Measurements from ENCODE around the gene PPARGC1A.

Gene PPARGC1A

DNA sequence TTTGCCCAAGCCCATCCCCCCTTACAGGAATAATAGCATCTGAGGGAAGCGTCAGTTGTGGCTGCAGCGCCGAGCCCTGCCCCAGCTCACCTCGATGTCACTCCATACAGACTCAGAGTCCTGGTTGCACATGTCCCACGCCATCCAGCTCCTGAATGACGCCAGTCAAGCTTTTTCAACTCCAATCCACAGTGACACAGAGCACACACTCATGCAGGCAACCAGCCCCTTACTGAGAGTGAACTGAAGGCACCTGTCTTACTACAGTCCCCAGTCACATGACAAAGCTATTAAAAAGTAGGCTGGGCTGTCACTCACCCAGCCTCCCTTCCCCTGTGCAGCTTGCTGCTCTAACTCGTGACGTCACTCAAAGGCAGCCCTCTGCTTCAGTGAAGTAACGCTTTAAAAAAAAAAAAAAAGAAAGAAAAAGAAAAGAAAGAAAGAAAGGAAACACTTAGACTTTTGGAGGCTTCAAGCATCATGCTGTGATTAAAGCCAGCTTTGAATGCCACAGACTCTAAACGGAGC lies at the start of gene PPARGC1A:
PPARGC1A (minus strand) TSS at position 234 of the 528 bp plus-strand sequence; CDS start at position 144, 90 bp downstream.
- no peak for DNase-seq

GRCh38 chr4:23938796-23939195 lies 48.9 kb upstream of the PPARGC1A start:
- no peak for DNase-seq

GRCh38 chr4:23937173-23937572 lies 47.3 kb upstream of the PPARGC1A start:
- DNase-seq = no peak

- no peak for DNase-seq
Observed at GRCh38 chr4:23934915-23935314, 45.1 kb upstream of the PPARGC1A start.

DNA sequence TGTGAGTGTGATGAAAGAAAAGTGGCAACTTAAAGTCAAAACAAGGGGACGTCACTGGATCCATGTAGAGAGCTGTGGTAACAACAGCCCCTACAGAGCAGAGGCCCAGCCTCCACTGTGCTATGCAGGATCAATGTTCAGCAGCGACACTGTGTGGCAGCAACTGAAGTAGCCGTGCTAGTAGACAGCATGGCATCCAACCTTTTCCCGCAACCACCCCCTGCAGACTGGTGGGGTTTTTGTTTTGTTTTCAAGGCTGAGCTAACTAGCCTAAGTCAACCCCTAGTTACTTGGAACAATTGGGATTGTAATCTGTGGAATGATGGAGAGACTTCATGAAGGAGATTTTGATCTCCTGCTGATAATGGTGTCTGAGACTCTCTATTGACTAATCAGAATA lies 44.4 kb upstream of the PPARGC1A start:
- DNase-seq = no peak

GRCh38 chr4:23932901-23933308 lies 43.1 kb upstream of the PPARGC1A start:
- no peak for DNase-seq

DNA sequence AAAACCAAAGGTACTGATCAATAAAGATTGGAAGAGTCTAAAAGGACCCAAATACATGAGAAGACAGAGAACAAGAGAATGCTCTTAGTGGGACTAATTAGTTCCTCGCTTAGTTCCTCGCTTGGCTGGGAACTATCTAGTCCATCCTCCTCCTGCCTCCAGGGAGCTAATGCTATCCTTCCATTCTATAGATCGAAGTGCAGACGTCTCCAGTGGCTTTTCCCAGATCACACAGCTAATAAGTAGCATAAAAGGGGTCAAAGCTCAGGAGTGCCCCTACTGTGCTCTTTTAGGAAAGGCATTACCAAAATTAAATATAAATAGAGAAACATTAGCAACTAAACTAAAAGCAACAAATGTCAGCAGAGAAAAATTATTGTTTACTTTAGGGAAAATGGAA lies 42.3 kb upstream of the PPARGC1A start:
- DNase-seq = no peak

GRCh38 chr4:23931489-23931830 lies 41.6 kb upstream of the PPARGC1A start:
- DNase-seq = no peak

- no peak for DNase-seq
Observed at GRCh38 chr4:23930750-23931488, 41.1 kb upstream of the PPARGC1A start.

GRCh38 chr4:23929248-23929647 lies 39.4 kb upstream of the PPARGC1A start:
- DNase-seq = no peak

- no peak for DNase-seq
Observed at GRCh38 chr4:23924556-23924955, 34.7 kb upstream of the PPARGC1A start.

- DNase-seq = no peak
Observed at GRCh38 chr4:23923840-23924239, 34.0 kb upstream of the PPARGC1A start.

DNA sequence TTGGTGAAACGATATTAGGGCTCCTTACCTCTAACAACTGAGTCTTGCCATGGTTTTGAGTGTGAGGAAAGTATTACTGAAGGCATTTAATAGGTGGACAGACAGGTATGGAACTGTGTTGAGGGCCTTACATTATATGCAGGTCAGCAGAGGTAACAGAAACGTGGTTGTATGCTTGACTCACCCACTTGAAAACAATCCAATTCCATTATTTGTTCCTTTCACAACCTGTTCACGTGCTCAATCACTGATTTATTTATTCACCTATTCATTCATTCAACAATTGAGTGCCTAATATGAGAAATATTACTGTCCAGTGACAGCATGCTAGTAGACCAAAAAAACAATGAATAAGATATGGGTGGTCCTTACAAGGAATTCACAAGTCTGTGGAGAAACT lies 33.3 kb upstream of the PPARGC1A start:
- DNase-seq = no peak

DNA sequence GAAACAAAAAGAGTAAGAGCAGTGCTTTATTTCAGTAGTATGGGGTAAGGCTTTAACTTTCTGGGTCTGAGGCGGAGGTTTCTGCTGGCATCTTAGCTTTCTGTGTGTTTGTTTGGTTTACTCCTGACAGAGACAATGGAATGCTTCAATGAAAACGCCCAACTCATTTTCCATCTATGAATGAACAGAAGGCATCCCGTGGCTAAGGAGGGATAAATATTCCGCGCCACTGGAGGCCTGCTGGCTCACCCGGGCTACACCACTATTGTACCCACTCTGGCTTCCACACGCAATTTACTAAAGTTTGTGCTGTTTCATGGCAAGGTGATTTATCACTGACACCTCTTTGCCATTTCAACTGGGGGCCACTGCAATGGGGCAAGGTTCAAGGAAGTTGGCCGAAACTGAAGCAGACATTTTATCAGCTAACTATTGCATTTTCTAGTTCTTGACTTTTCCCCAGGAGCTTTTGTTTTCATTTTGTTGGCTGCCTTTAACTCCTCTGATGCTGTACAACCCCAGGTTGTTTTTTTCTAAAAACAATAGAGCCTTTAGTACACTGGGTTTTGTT lies 32.8 kb upstream of the PPARGC1A start:
- no peak for DNase-seq

DNA sequence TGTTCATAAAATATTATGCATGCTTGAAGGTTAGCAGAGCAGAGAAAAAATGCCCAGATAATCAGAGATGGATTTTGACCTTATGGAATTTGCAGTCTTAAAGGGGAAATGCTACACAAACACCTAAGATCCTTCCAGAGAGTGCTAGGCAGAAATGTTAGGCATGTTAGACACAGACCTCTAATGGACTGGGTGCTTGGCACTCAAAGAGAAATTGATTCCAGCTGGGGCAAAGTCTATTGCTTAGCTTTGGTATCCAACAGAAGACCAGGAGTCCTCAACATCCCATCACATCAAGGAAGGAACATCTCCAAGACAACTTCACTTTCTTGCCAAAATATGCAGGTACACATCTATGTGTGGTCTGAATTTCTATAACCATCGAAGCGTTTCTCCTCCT lies 32.2 kb upstream of the PPARGC1A start:
- no peak for DNase-seq

DNA sequence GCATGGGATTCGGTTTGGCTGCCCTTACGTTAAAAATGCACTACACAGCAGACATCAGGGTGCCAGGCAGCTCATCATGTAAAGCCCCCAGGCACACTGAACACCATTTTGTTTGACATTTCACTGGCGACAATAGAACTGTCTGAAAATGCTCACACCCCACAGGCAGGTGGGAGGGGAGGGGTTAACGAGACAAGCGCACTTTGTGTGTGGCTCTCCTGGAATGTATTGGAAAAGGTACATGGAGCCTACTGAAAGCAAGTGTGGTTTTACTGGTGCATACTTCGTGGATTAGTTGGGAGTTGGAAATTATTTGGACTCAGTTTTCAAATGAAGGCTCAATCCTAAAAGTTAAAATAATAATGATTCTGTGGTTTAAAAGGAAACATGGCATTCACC lies 31.6 kb upstream of the PPARGC1A start:
- DNase-seq = no peak

DNA sequence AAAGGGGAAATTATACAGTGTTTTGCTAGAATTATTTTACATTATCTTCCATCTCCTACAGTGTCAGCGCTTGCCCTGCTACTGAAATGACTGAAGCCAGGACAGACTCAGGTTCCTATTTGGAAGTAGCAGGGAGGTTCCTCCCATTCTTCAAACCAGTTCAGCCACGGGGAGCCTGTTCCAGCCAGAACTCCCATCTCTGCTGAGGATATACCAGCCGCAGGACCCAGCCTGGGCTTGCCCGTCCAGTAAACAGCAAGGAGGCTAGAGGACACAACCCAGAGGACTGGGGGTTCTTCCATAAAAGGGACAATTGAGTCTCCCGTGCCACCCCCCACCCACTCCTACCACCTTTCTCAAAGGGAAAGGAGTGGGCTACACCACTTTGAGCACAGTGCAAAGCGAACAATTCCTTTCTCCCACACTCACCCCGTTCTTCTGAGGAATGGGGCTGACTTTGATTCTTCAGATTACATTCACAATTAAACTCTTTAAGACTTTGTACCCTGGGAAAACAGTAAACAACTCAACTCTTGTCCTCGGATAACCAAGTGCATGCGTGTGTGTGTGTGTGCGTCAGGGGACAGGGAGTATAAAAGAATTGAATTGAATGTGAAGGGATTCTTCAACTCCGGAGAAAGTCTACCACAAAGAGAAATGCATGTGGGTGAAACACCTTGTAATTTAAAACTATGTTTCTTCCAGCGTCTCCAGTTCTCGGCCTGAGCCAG lies 31.0 kb upstream of the PPARGC1A start:
- DNase-seq = no peak

- no peak for DNase-seq
Observed at GRCh38 chr4:23920296-23920695, 30.4 kb upstream of the PPARGC1A start.

DNA sequence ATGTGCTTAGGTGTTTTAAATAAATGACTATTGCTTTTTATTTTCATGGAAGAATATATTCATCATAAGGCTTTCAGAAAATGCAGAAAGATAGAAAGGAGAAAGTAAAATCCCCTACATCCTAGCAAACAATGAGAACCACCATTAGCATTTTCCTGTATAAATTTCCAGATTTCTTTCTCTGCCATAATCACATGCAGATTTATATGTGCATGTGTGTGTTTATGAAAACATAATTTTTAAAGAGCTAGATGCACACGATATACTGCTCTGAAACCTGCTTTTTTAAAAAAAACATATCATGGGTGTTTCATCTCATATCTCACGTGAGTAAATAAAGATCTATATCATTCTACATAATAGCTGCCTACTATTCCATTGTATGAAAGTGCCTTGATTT lies 26.4 kb upstream of the PPARGC1A start:
- DNase-seq = no peak

DNA sequence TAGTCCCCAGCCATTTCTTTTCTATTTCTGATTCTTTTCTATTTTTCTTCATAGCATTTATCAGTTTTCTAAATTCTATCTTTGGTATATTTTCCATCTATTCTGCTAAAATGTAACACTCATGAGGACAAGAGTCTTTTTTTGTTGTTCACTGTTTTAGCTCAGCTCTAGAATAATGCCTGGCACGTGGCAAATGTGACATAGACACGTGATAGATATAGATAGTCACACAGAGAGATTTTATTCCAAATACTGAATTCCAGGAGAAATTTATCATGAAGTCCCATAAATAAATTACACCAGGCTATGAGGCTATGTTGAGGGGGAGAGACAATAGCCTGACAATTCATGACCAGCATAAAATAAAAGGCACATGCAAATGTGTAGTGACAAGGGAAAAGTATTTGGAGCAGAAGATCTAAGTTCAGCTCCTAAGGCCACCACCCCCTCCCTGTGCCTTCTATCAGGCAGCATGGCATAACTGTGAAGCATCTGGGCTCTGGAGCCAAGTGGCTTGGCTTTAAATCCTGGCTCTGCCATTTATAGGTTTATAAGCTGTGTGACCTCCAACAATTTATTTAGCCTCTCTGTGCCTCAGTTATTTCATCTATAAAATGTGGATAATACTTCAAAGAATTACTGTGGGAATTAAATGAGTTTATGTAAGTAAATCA lies 25.7 kb upstream of the PPARGC1A start:
- DNase-seq = no peak

GRCh38 chr4:23911675-23912455 lies 22.0 kb upstream of the PPARGC1A start:
- DNase-seq = no peak

DNA sequence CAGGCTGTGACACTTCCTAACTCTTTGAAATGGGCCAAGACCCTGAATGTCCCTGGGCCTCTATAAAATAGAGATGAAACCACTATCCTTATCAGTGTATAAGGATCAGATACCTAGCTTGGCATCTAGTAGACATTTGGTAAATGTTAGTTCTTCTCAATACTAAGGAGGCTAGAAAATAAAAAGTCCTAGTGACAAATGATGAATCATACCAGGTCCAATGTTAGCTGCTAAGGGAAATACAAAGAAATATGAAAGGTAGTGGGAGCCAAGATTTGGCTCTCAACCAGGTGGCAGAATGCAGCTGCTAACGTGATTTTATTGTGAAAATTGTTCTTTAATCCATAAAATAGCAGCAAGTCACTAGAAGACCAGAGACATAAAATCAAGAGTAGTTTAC lies 19.8 kb upstream of the PPARGC1A start:
- no peak for DNase-seq

DNA sequence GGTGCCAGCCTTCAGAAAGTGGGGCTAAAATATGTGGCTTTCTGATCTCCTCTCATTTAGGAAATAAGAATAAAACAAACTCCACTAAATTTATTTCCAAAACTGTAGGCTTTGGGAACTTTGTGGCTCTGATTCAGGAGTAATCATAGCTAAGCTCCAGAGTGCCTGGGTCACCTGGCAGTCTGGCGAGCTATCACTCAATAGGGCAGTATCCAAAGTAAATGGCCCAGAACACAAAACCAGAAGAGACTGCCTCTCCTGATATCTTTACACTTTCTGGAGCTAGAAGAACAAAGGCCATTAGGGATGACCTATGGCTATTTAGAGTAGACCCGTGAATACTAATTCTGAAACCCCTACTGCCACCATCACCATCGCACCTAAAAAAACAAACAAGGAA lies 17.0 kb upstream of the PPARGC1A start:
- no peak for DNase-seq

Measured in CD4-positive, alpha-beta T cell treated with Interleukin-21 for 1 hour (primary cell).